Neuronal stem cell (in vitro differentiated cells): ENCODE results near the gene ATP6V0D1.

Experiments
- DNase-seq: peaks from one replicate; pipeline ENCODE4 v3.0.0-alpha.2; 2013; ENCODE audit warnings: low spot score
- H2AFZ ChIP-seq: one replicate; pipeline ENCODE4 v1.6.1; 2013; ENCODE audit warnings: mild to moderate bottlenecking, low read length, inconsistent platforms
- H2AK5ac ChIP-seq: 2 replicates; pipeline ENCODE4 v1.6.1; 2013; ENCODE audit warnings: low read depth, mild to moderate bottlenecking, inconsistent platforms, low read length, moderate library complexity, mixed read lengths
- H2BK120ac ChIP-seq: 2 replicates; pipeline ENCODE4 v1.6.1; 2013; ENCODE audit warnings: low read depth, mild to moderate bottlenecking, inconsistent platforms, low read length, moderate library complexity, mixed read lengths
- H2BK12ac ChIP-seq: one replicate; pipeline ENCODE4 v1.6.1; 2013; ENCODE audit warnings: low read length, inconsistent platforms
- H2BK15ac ChIP-seq: 2 replicates; pipeline ENCODE4 v1.6.1; 2013; ENCODE audit warnings: mild to moderate bottlenecking, low read length, inconsistent platforms, mixed read lengths
- H2BK5ac ChIP-seq: one replicate; pipeline ENCODE4 v1.6.1; 2013; ENCODE audit warnings: inconsistent platforms, mild to moderate bottlenecking, low read length, moderate library complexity
- H3K14ac ChIP-seq: one replicate; pipeline ENCODE4 v1.6.1; 2013; ENCODE audit warnings: low read length, inconsistent platforms
- H3K18ac ChIP-seq: 2 replicates; pipeline ENCODE4 v1.6.1; 2013; ENCODE audit warnings: low read length, inconsistent platforms
- H3K23ac ChIP-seq: 2 replicates; pipeline ENCODE4 v1.6.1; 2013; ENCODE audit warnings: low read depth, mild to moderate bottlenecking, mixed read lengths, low read length, inconsistent platforms; ENCODE audit not compliant: poor library complexity
- H3K27ac ChIP-seq: replicated peaks from 3 replicates; pipeline ENCODE4 v1.5.1; 2013; ENCODE audit warnings: low read length, inconsistent platforms
- H3K27me3 ChIP-seq, 3 experiments: 2 replicates each; pipeline ENCODE4 v1.6.1; 2013; ENCODE audit warnings: low read length in 3 of 3, mild to moderate bottlenecking in 2 of 3, inconsistent platforms in 1 of 3, low read depth in 1 of 3, mixed read lengths in 1 of 3, moderate library complexity in 1 of 3; ENCODE audit not compliant: control insufficient read depth in 3 of 3, insufficient read depth in 3 of 3
- H3K36me3 ChIP-seq, 2 donors: replicated peaks in 1 of 2; 2 replicates each; pipeline ENCODE4 v1.6.1; 2013; ENCODE audit warnings: low read length in 2 of 2; ENCODE audit not compliant: control insufficient read depth in 2 of 2, insufficient read depth in 2 of 2
- H3K4ac ChIP-seq: 2 replicates; pipeline ENCODE4 v1.6.1; 2013; ENCODE audit warnings: inconsistent platforms, mild to moderate bottlenecking, low read length, moderate library complexity
- H3K4me1 ChIP-seq, 2 donors: 1 replicate in 1 of 2; 2 replicates in 1 of 2; pipeline ENCODE4 v1.6.1; 2013; ENCODE audit warnings: low read length in 2 of 2, low read depth in 1 of 2; ENCODE audit not compliant: control insufficient read depth in 2 of 2, insufficient read depth in 1 of 2
- H3K4me2 ChIP-seq: one replicate; pipeline ENCODE4 v1.6.1; 2013; ENCODE audit warnings: mild to moderate bottlenecking, low read length, inconsistent platforms; ENCODE audit not compliant: insufficient read depth, poor library complexity, severe bottlenecking
- H3K4me3 ChIP-seq, 2 donors: 2 replicates each; pipeline ENCODE4 v1.5.1; 2013; ENCODE audit warnings: low read length in 2 of 2, mild to moderate bottlenecking in 2 of 2, inconsistent platforms in 1 of 2, moderate library complexity in 1 of 2
- H3K79me1 ChIP-seq: one replicate; pipeline ENCODE4 v1.6.1; 2013; ENCODE audit warnings: low read depth, mild to moderate bottlenecking, inconsistent platforms, low read length, moderate library complexity
- H3K9ac ChIP-seq: one replicate; pipeline ENCODE4 v1.6.1; 2013; ENCODE audit warnings: mild to moderate bottlenecking, low read depth, low read length, inconsistent platforms; ENCODE audit not compliant: poor library complexity
- H3K9me3 ChIP-seq, 2 donors: replicated peaks in 1 of 2; 2 replicates each; pipeline versions ENCODE3 to v1.6.1; 2013; ENCODE audit warnings: low read length in 2 of 2, mild to moderate bottlenecking in 2 of 2, inconsistent platforms in 1 of 2, low read depth in 1 of 2, mixed read lengths in 1 of 2, moderate library complexity in 1 of 2; ENCODE audit not compliant: control insufficient read depth in 2 of 2, insufficient read depth in 1 of 2
- H4K8ac ChIP-seq: one replicate; pipeline ENCODE4 v1.6.1; 2013; ENCODE audit warnings: low read depth, mild to moderate bottlenecking, inconsistent platforms, low read length, moderate library complexity
- H4K91ac ChIP-seq: one replicate; pipeline ENCODE4 v1.6.1; 2013; ENCODE audit warnings: low read length, low read depth, mild to moderate bottlenecking, inconsistent platforms; ENCODE audit not compliant: poor library complexity
- WGBS, 2 donors: extraction: QIAGEN DNeasy Blood & Tissue Kit; methylation state at CpG; one replicate each; pipeline ENCODE4 v1.1.7; 2013; ENCODE audit warnings: missing lambda C conversion rate in 2 of 2, mixed read lengths in 1 of 2; ENCODE audit not compliant: insufficient read length in 2 of 2, insufficient replicate concordance in 1 of 2; ENCODE audit errors: extremely low coverage in 2 of 2; 5-methylcytosine and 5-hydroxymethylcytosine counted together

Gene ATP6V0D1

DNA sequence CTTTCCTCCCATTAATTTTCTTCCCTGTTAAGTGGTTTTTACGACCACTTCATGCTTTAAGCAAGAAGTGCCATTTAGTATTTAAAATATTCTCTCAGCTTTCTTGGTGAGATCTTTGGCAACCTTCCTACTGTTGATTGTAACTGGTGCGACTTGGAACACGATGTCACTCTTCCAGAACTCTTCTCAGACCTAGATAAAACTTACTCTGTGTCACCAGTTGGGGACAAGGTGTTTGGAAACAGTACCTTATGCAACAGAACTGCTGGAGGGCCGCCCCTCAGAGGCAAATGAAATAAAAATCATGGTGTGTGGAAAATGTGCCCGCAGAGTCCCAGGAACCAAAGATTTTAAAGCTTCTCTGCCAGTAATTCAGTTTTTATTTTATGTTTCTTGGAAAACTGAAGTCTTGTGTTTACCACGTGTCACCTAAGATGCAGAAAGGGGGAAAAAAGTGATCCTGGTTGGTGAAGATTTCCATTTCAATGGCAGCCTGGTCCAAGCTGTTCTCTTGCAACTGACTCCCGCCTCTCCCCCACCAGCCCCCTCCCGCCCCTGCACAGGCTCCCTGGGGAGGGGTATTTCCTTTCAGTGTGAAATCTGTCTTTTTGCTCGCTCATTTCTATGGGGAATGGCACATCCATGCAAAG is 57.2 kb downstream of the ATP6V0D1 start:
- H2AK5ac ChIP-seq: no peak overlapping the region
- H3K79me1 ChIP-seq: no peaks in the 10 kb centered on the region
- no peak overlapping the region for H2BK5ac ChIP-seq
- no peak overlapping the region for H3K14ac ChIP-seq
- H4K8ac ChIP-seq: no peak overlapping the region
- no peak overlapping the region for H3K27ac ChIP-seq
- peak overlapping the region; percentile 73 for H2AFZ ChIP-seq
- H3K4me1 ChIP-seq: peaks cover 16 to 19% of the 10 kb centered on the region in 2 donors
- peaks cover 0 to 9% (median 6%) of the 10 kb centered on the region in 3 experiments for H3K27me3 ChIP-seq
- no peak for DNase-seq
- H3K4ac ChIP-seq: no peak overlapping the region
- no peak overlapping the region for H3K9ac ChIP-seq
- no peaks in the 10 kb centered on the region for H3K36me3 ChIP-seq
- H2BK120ac ChIP-seq: no peak overlapping the region
- no peaks in the 10 kb centered on the region for H3K9me3 ChIP-seq
- no peak overlapping the region for H2BK15ac ChIP-seq
- H3K23ac ChIP-seq: no peak overlapping the region
- no peak overlapping the region for H3K4me2 ChIP-seq
- WGBS, 2 donors: no CpG with 5 or more reads among the region's 9 CpGs
- no peak overlapping the region for H4K91ac ChIP-seq
- no peak overlapping the region for H3K4me3 ChIP-seq
- H3K18ac ChIP-seq: no peak overlapping the region
- H2BK12ac ChIP-seq: no peak overlapping the region

DNA sequence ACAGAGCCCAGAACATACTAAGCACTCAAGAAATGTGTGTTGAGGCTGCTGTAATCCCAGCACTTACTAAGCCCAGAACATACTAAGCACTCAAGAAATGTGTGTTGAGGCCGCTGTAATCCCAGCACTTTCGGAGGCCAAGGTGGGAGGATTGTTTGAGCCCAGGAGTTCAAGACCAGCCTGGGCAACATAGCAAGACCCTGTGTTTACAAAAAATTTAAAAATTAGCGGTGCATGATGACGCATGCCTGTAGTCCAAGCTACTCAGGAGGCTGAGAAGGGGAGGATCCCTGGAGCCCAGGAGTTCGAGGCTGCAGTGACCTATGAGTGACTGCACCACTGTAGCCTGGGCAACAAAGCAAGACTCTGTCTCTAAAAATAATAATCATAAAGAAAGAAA is 57.9 kb downstream of the ATP6V0D1 start:
- Histone ChIP-seq H4K8ac (no peak overlapping the region), H4K91ac (no peak overlapping the region), H3K18ac (no peak overlapping the region), H3K4me1 (peaks cover 16% of the 10 kb centered on the region in 2 donors), H3K4me2 (no peak overlapping the region), H3K23ac (no peak overlapping the region), H2BK5ac (no peak overlapping the region), H2BK120ac (no peak overlapping the region), H3K9me3 (no peaks in the 10 kb centered on the region), H3K36me3 (no peaks in the 10 kb centered on the region), H2AK5ac (no peak overlapping the region), H3K4me3 (no peak overlapping the region), H3K4ac (no peak overlapping the region), H3K14ac (no peak overlapping the region), H2BK15ac (no peak overlapping the region), H3K9ac (no peak overlapping the region), H2BK12ac (no peak overlapping the region), H3K79me1 (no peaks in the 10 kb centered on the region), H2AFZ (peak overlapping the region; percentile 28), H3K27me3 (peaks cover 0 to 4% (median 0%) of the 10 kb centered on the region in 3 experiments), H3K27ac (no peak overlapping the region)
- no CpG with 5 or more reads among the region's 5 CpGs for WGBS, 2 donors
- DNase-seq: no peak

DNA sequence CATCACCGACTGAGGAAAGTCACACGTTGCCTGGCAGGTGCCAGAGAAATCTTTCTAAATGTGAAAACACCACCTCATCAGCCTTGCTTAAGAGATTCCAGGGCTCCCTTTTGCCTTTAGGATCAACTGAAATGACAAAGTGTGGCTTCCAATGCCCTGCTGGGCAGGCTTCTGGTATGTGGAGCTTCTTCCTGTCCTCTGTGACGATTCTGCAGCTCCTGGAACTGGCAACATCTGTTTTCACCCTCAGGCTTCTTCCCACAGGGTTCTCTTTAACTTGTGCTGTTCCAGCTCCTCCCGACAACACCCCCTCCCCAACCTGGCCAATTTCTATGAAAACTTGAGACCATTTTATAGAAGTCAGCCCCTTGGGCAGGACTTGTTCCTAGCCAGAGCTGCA is 59.9 kb downstream of the ATP6V0D1 start:
- Histone ChIP-seq H2BK120ac (no peak overlapping the region), H2AFZ (no peak overlapping the region), H3K9ac (no peak overlapping the region), H3K79me1 (no peaks in the 10 kb centered on the region), H3K4me1 (peaks cover 16% of the 10 kb centered on the region in 2 donors), H2BK5ac (no peak overlapping the region), H2BK12ac (no peak overlapping the region), H3K27ac (no peak overlapping the region), H4K91ac (no peak overlapping the region), H3K36me3 (no peaks in the 10 kb centered on the region), H3K9me3 (no peaks in the 10 kb centered on the region), H3K23ac (no peak overlapping the region), H3K14ac (no peak overlapping the region), H3K18ac (no peak overlapping the region), H2AK5ac (no peak overlapping the region), H2BK15ac (no peak overlapping the region), H4K8ac (no peak overlapping the region), H3K4me2 (no peak overlapping the region), H3K27me3 (no peaks in the 10 kb centered on the region), H3K4me3 (no peak overlapping the region), H3K4ac (no peak overlapping the region)
- DNase-seq: no peak
- WGBS, 2 donors: no CpG with 5 or more reads among the region's 4 CpGs

DNA sequence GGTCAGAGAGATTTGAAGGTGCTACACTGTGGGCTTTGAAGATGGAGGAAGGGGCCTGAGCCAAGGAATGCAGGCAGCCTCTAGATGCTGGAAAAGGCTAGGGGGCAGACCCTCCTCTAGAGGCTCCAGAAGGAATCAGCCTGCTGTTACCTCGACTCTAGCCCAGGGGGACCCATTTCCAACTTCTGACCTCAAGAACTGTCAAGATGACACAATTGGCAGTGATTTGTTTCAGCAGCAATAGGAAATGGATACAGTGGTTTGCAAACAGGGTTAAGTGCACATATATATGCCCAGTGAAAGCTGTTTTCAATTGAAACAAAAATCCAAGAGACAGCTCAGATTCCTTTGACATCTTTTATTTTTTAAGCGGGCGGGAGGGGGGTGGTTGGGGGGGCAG is 61.0 kb downstream of the ATP6V0D1 start:
- Histone ChIP-seq H3K36me3 (no peaks in the 10 kb centered on the region), H3K4me3 (no peak overlapping the region), H3K4ac (no peak overlapping the region), H2BK15ac (no peak overlapping the region), H4K91ac (no peak overlapping the region), H3K79me1 (no peaks in the 10 kb centered on the region), H3K4me2 (no peak overlapping the region), H2AK5ac (no peak overlapping the region), H2BK120ac (no peak overlapping the region), H3K4me1 (peaks cover 15 to 20% of the 10 kb centered on the region in 2 donors), H3K18ac (no peak overlapping the region), H4K8ac (no peak overlapping the region), H3K27ac (no peak overlapping the region), H2BK12ac (no peak overlapping the region), H3K9ac (no peak overlapping the region), H3K27me3 (no peaks in the 10 kb centered on the region), H3K14ac (no peak overlapping the region), H2AFZ (no peak overlapping the region), H2BK5ac (no peak overlapping the region), H3K9me3 (no peaks in the 10 kb centered on the region), H3K23ac (no peak overlapping the region)
- no peak for DNase-seq
- WGBS, 2 donors: no CpG with 5 or more reads among the region's 3 CpGs
